PC-3 (cell line): ENCODE measurements around the gene TBC1D16.

ENCODE experiments used
- EZH2 ChIP-seq: fragments of 300-600 bp; sonication (generic); IDR thresholded peaks from one replicate; pipeline ENCODE4 v1.6.1; 2017; ENCODE audit warnings: antibody characterized with exemption, mild to moderate bottlenecking, low read length; ENCODE audit not compliant: unreplicated experiment
- EZH2phosphoT487 ChIP-seq: fragments of 300-600 bp; sonication (generic); IDR thresholded peaks from 2 replicates; pipeline ENCODE4 v1.6.1; 2018; ENCODE audit warnings: mild to moderate bottlenecking, antibody characterized with exemption, low read length, borderline replicate concordance
- TF ChIP-seq, protein P1 (sequence below): fragments of 300-600 bp; sonication (generic); conservative IDR thresholded peaks from 2 replicates; pipeline ENCODE4 v1.5.1; 2017; ENCODE audit warnings: antibody characterized with exemption, low read depth, mild to moderate bottlenecking, low read length

DNA sequence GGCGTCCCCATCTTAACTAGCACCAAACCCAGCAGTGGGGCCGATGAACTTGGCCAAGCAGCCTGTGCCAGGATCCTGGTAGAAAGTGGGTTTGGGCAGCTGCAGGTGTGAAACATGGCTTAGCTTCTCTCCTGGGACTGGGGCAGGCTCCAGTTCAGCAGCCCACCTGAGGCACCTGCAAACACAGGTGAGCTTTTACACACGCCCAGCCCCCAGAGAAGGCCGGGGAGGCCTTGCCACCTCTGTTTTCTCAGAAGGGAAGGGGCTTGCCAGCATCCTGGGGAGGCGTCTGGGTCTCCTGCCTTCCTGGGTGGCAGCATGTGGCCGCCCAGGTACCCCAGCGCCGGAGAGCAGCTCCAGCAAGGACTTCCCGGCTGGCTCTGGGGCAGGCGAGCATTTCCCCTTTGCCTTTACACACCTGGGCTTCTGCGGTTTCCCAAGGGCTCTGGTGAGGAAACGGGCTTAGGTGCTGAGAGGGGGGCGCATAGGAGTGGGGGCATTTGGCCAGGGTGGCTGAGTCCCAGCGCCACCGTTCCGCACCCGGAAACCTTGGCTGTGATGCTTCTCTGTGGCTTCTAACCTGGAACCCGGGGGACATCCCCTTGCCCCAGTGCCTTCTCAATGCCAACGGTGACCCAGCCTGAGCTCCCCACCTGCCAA is 114.8 kb downstream of the TBC1D16 start:
- TF ChIP-seq, protein P1, sequence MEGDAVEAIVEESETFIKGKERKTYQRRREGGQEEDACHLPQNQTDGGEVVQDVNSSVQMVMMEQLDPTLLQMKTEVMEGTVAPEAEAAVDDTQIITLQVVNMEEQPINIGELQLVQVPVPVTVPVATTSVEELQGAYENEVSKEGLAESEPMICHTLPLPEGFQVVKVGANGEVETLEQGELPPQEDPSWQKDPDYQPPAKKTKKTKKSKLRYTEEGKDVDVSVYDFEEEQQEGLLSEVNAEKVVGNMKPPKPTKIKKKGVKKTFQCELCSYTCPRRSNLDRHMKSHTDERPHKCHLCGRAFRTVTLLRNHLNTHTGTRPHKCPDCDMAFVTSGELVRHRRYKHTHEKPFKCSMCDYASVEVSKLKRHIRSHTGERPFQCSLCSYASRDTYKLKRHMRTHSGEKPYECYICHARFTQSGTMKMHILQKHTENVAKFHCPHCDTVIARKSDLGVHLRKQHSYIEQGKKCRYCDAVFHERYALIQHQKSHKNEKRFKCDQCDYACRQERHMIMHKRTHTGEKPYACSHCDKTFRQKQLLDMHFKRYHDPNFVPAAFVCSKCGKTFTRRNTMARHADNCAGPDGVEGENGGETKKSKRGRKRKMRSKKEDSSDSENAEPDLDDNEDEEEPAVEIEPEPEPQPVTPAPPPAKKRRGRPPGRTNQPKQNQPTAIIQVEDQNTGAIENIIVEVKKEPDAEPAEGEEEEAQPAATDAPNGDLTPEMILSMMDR = no peak
- no peak for TF ChIP-seq EZH2phosphoT487
- TF ChIP-seq EZH2 = no peak
